GM13977 (cell line): ENCODE data around the gene SCP2.

Experiments
- DNase-seq: peaks from one replicate; pipeline ENCODE4 v3.0.0; 2012; ENCODE audit warnings: low spot score
- CTCF ChIP-seq: IDR thresholded peaks from 2 replicates; pipeline ENCODE4 v1.5.1; 2012; ENCODE audit warnings: mild to moderate bottlenecking, control low read depth; ENCODE audit not compliant: insufficient read depth; ENCODE audit errors: extremely low read depth, missing control alignments
- in situ Hi-C: fragments of 300-500 bp; cut with MboI; formaldehyde crosslinking; loops from one replicate; pipeline ENCODE4 v1.12.0; 2022; ENCODE audit warnings: low sequenced_read_pairs, low pct_unique_long_range_greater_than_20kb, mixed read lengths, inconsistent platforms; ENCODE audit not compliant: unreplicated experiment

SCP2 gene

GRCh38 chr1:53043271-53043670 is 116.2 kb downstream of the SCP2 start:
- TF ChIP-seq CTCF: no peak
- in situ Hi-C loops: no loop called here
- DNase-seq: no peak

- no peak for TF ChIP-seq CTCF
- DNase-seq: no peak
- in situ Hi-C loops: no loop called here
Observed at GRCh38 chr1:53044926-53045325, 117.8 kb downstream of the SCP2 start.

GRCh38 chr1:53046930-53047329 is 119.9 kb downstream of the SCP2 start:
- TF ChIP-seq CTCF: no peak
- no peak for DNase-seq
- in situ Hi-C loops: no loop called here

- in situ Hi-C loops: no loop called here
- DNase-seq: no peak
- TF ChIP-seq CTCF: no peak
Observed at GRCh38 chr1:53047737-53048736, 121.0 kb downstream of the SCP2 start.

- TF ChIP-seq CTCF: no peak
- in situ Hi-C loops: no loop called here
- no peak for DNase-seq
Observed at GRCh38 chr1:53048960-53049573, 122.0 kb downstream of the SCP2 start.

- DNase-seq: no peak
- TF ChIP-seq CTCF: no peak
- in situ Hi-C loops: no loop called here
Observed at GRCh38 chr1:53049574-53049967, 122.5 kb downstream of the SCP2 start.
